NCI-H748 treated with DMSO at 0.1 percent for 48 hours (cell line): ENCODE measurements around the gene UHRF2.
"Not testable (repeated sequence)": the region's sequence is repeated elsewhere in the genome, so short reads cannot be mapped to it uniquely, and the experiment has no call there.

ENCODE experiments used
- DNase-seq: peaks from one replicate; lab custom pipeline; 2025; lab: John Stamatoyannopoulos, UW

UHRF2 gene, protein sequence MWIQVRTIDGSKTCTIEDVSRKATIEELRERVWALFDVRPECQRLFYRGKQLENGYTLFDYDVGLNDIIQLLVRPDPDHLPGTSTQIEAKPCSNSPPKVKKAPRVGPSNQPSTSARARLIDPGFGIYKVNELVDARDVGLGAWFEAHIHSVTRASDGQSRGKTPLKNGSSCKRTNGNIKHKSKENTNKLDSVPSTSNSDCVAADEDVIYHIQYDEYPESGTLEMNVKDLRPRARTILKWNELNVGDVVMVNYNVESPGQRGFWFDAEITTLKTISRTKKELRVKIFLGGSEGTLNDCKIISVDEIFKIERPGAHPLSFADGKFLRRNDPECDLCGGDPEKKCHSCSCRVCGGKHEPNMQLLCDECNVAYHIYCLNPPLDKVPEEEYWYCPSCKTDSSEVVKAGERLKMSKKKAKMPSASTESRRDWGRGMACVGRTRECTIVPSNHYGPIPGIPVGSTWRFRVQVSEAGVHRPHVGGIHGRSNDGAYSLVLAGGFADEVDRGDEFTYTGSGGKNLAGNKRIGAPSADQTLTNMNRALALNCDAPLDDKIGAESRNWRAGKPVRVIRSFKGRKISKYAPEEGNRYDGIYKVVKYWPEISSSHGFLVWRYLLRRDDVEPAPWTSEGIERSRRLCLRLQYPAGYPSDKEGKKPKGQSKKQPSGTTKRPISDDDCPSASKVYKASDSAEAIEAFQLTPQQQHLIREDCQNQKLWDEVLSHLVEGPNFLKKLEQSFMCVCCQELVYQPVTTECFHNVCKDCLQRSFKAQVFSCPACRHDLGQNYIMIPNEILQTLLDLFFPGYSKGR

DNA sequence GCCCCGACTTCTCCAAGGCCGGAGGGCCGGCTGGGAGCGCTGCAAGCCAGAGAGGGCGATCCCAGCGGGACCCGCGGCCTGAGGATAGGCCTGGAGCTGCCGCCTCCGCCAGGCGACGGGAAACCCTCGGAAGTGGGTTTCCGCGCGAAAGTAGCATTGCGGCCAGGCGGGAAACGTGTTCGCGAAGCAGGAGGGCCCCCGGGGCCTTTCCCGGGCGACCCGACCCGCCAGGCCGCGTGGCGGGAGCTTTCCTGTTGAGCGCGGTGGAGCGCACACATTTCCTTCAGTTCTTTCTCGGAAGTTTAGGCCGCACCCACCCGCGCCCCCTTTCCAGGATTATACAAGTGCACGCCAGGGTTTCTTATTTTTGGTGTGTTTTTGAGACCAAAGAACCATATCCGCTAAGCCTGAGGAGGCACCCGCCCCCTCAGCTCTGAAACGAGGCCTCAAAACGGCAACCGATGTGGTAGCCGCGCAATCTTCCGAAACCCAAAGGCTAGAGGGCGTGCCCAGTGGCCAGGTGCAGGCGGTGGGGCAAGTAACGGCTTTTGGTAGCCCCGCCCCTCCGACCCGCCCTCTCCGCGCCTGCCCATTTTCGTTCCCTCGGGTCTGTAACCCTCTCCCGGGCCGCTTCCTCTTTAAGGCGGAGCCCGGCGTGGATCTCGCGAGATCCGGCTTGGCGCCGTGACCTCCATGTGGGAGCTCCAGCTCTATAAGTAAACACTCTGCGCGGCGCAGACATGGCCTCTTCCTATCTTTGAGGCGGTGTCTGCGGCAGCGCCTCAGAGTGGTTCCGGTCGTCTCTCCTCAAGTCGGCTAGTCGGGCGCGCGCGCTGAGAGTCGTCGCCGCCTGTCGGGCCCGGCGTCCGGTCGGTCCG lies at the start of gene UHRF2:
Gene UHRF2, plus strand, starts transcription at position 713 of the 878 bp plus-strand sequence. CDS start 292 bp downstream, outside the sequence.
- DNase-seq, result peak; percentile 87

DNA sequence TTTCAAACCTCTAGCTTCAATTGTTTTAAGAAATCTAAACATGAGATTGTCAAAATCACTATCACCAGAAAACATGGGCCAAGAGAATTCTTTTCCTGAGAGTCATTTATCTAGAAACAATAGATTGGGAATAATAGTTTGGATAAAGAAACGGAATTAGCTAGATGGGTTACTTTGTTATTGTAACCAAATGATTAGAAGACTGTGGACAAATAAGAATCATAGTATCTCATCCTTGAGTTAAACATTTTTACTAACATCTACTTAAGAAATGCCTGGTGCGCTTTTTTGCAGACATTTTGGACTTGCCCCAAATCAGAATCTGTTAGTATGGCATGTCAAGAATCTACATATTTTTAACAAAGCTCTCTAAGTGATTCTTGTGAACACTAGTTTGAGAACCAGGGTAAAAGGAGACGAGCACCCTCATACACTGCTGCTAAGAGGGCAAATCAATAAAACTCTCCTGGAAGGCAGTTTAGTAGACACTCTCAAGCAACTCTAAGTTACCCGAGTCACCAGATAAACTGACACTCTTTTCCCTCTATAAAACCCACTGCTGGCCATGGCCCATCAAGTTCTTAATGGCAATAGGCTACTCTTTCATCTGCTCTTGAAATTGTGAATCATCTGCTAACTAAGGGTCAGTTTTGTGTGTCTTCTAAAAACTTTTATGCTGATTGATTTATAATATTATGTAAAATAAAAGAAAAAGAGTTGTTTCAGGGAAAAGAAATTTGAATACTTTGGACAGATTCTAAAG lies 45.7 kb upstream of the UHRF2 start:
- no peak for DNase-seq

DNA sequence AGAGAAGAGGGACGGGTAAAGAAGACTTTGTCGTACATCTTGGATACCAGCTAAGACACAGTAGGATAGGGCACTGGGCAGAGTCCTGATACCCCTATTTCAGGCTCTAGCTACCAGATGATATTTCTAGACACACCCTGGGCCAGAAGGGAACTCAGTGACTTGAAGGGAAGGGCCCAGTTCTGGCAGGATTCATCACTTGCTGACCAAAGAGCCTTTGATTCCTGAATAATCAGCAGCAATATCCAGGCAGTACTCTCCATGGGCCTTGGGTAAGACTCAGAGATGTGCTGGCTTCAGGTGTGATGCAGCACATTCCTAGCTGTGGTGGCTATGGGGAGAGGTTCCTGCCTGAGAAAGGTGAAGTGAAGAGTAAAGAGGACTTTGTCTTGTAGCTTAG lies 44.2 kb upstream of the UHRF2 start:
- DNase-seq, result no peak

DNA sequence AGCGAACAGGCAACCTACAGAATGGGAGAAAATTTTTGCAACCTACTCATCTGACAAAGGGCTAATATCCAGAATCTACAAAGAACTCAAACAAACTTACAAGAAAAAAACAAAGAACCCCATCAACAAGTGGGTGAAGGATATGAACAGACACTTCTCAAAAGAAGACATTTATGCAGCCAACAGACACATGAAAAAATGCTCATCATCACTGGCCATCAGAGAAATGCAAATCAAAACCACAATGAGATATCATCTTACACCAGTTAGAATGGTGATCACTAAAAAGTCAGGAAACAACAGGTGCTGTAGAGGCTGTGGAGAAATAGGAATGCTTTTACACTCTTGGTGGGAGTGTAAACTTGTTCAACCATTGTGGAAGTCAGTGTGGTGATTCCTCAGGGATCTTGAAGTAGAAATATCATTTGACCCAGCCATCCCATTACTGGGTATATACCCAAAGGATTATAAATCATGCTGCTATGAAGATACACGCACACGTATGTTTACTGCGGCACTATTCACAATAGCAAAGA lies 31.5 kb upstream of the UHRF2 start:
- not testable (repeated sequence) for DNase-seq

DNA sequence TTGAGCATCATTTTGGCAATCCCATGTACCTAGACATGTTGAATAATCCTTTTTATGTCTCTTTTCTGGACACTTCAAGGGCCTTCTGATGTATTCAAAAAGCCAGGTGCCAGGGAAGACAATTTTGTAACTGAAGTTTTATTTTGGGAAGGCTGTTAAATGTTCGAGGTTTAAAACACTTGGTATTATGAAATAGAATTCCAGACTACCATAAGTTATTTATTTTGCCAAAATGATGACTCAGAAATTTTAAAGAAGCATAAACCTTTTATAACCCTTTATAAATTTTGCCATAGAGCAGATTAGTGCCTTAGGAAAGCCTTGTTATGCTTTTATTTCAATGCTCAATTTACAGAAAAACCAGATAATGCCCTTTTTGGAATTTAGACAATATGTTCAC lies 30.3 kb upstream of the UHRF2 start:
- DNase-seq, result no peak

DNA sequence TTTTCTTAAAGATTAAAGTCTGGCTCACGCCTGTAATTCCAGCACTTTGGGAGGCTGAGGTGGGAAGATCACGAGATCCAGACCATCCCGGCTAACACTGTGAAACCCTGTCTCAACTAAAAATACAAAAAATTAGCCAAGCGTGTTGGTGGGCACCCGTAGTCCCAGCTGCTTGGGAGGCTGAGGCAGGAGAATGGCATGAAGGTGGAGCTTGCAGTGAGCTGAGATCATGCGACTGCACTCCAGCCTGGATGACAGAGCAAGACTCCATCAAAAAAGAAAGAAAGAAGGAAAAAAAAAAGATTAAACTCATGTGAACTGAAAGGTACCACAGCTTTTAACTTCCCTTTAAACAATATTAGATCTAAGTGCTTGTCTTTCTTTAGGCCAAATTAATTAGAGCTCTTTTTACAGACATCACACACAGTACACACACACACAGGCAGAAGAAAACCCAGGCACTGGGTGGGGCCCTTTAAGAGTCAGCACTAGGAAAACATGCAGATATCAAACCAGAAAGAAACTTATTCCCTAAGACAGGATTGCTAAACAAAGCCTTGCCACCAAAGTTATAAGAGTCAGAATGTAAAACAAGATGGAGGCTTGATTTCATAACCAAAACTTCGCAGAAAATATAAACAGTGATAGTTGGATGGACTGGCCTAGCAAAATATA lies 29.3 kb upstream of the UHRF2 start:
- no peak for DNase-seq

DNA sequence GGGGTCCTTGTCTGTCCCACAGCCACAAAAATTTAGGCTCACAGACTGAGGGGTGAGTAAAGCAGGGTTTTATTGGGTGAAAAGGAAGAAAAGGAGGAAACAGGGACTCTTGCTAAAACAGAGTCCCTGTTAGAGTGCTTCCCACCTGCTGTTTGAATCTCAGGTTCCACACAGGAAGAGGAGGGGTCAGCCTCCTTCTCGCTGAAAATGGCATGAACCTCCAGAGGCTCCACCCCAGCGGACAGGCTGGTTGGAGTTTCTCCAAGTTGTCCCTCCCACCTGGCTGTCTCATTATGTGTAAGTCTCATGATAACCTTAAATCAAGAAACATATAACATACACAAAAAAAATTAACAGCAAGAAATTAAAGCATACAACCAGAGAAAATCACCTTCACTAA lies 28.3 kb upstream of the UHRF2 start:
- DNase-seq, result no peak

DNA sequence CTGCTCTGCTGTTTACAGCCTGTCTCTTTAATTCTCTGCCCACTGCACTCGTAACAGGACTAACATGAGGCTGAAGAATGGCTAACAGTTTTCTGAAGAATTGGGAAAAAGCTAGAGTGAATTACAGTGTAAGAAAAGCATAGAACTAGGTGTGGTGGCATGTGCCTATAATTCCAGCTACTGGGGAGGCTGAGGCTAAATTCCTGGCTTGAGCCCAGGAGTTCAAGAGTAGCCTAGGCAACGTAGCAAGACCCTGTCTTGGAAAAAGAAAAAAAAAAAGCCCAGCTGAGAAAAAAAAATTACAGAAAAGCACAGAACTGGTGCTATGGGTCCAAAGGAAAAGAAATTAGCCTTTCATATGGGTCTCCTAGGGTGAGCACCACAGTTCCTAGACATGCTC lies 13.9 kb upstream of the UHRF2 start:
- DNase-seq, result no peak

DNA sequence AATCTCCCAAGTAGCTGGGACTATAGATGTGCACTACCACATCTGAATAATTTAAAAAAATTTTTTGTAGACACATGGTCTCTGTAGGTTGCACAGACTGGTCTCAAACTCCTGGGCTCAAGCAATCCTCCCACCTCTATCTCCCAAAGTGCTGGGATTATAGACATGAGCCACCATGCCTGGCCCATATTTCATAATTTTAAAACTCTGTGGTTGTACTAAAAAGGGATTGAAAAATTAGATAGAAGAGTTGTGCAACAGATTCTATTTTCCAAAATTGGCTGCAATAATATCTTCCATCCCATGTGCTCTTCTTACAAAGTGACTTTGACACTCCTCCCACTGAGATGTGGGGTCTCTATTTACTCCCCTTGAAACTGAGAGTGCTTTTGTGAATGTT lies 7.6 kb upstream of the UHRF2 start:
- DNase-seq, result no peak

DNA sequence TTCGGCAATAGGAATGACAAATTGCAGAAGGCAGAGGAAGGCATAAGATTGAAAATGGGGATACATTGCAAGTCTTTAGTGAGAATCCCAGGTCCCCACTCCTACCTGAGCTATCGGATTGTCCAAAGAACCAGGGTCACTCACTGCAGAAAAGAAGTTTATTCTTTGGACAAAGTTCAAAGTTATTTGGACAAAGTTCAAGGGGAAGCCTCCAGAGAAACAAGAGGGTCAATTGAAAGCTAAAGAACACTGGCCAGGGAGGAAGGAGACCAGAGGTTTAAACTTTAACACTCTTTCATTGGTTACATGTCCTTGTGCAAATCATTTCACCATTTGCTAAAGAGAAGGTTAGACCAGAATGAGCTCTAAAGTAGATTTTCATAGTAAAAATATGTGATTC lies 5.2 kb upstream of the UHRF2 start:
- no peak for DNase-seq

DNA sequence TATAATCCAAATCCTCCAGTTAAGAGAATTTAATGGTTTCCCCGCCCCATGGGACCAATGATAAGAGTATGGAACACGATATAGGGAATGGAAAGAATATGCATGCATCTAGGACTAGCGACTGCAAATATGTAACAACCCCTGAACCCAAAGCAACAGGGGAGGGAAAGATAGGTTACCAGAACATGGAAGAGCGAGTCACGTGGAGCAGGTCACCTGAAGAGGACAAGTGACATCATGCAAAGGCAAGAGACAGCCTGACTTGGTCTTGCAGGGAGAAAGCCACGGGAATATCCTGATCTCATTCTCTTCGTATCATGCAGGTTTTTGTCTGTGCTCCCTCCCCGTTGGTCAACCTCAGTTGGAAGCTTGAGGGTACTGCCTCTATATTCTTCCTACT lies 4.7 kb upstream of the UHRF2 start:
- DNase-seq, result no peak

DNA sequence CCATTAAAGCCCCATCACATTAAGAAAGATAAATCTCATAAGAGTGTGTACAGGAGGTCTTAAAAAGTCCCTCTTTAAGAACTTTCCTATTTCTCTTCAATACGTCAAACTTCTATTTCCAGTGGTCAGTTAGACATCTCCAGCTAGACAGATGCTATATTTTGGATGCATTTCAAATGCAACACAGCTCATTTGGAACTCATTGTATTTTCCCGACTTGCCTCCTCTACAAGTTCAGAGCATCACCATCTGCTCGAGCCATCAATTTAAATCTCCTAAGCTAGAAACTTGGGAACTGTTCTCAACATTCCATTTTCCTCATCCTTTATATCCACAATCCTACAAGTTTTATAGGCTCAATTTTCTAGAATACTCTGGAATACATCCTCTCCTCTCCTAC lies 3.2 kb upstream of the UHRF2 start:
- DNase-seq, result no peak

DNA sequence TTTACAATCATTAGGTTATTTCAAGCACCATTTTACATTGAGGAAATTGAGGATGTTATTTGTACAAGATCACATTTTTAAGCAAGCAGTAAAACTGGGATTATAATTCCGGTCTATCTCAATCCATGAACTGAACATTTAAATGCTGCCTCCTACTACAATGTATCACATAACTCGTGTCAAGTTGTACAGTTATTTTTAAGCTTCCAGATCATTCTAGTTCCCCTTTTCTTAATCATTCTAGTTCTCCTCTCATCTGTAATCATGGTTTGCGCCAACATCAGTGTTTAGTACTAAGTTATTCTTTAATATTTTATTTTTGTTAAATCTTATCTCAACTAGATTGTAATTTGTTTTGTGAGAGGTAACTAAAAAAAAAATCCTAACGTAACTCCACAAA lies 2.4 kb upstream of the UHRF2 start:
- no peak for DNase-seq

DNA sequence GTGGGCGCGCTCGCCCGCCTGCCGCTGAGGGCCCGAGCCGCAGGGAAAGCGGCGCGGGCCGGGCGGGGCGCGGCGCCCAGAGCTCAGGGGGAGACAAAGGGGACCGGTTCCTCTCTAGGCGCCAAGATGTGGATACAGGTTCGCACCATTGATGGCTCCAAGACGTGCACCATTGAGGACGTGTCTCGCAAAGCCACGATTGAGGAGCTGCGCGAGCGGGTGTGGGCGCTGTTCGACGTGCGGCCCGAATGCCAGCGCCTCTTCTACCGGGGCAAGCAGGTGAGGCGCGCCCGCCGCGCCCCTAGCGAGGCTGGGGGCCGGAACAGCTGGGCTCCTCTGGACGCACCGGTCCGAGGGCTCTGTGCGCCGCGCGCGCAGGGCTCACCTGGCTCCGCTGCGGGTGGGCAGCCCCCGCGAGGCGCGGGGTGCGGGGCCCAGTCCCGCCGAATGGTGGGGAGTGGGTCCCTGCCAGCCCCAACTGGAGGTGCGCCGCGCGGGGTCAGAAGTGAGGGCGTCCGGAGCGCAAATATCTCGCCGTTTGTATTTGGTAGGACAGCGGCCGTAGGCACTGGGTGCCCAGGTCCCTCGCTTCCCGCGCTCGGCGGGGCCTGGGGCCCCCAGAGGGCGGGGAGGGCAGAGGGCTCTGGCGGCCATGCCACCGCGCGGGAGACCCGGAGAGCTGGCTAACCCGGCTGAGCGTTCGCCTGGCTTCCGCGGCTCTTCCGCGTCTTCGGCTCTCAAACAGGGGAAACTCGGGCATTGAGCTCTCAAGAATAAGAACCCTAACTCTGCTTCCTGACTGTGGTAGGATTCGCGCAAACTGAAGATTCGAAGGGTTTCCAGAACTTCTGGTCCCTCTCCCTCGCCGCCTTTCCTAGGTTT lies 607 bp downstream of the UHRF2 start:
- peak; percentile 59 for DNase-seq

DNA sequence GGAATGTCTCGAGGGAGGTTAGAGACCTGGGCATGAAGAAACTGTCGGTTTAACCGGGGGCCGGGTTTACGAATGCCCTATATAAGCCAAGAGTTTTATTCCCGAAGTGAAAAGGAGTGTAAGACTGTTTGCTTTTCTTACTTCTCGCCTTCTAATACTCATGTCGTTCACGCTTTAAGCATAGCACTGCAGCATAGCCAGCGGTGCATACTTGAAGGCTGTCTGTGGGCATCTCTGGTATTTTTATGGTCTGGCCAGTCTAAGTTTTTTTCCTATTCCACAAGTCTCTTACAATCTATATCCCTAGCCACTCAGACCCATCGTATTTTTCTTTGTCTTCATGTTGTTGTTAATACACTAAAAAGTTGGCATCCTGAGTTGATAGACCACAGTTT lies 1.2 kb downstream of the UHRF2 start:
- DNase-seq, result no peak

DNA sequence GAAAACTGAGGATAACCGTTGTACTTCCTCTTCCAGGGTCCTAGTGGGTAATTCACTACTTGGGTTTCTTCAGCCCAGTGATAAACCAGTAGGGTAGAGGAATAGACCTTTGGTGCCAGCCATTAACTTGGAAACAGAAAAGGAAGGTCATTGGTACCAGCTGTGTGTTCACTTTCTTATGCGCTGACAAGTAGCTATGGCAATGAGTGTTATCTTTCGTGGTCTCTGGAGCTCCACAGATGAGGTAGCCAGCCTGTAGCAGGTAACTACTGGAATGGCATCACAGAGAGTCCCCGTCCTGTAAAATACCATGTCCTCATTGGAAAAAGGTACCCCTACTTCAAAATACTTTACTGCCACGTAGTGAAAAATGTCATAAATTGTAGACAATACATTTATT lies 2.3 kb downstream of the UHRF2 start:
- no peak for DNase-seq

DNA sequence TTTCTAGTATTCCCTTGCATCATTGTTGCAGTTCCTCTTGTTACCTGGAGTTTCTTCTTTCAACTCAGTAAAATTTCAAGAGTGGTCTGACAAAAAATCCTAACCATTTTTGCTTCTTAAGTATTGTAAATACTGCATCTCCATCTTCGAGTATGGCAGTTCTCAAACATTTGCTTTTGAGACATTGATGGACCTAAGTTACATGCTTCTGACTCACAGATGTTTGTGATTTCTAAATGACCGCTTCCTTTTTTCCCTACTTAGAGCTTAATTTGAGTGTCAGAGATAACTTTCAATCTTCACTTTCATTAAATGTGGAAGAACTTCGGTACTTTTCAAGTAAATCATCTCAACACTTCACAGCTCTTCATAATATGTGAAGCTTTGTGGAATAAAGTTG lies 4.2 kb downstream of the UHRF2 start:
- no peak for DNase-seq

DNA sequence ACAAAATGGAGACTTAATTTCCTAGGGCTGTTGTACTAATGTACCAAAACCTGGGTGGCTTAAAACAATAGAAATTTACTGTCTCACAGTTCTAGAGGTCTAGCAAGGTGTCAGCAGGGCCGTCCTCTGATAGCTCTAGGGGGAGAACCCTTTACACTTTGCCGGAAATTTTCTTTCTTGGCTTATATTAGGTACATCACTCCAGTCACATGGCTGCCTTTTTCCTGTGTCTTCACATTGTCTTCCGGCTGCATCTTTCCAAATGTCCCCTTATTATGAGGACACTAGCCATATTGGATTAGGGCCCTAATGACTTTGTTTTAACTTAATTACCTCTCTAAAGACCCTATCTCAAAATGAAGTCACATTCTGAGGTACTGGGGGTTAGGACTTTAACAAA lies 5.8 kb downstream of the UHRF2 start:
- no peak for DNase-seq

DNA sequence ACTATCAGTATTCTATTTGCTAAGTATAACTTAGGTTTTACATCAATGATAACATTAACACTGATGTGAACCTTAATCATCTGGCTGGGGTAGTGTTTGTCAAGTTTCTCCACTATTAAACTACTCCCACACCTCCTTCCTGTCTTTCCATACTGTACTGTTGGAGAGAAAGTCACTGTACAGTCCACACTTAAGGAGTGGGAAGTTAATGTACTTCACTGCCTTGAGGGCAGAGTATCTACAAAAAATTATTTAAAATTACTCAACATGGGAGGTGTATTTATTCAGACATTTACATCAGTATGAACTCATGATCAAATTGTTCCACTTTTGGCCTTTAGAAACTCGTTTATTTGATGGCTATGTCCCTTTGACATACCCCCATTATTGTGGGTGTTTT lies 11.9 kb downstream of the UHRF2 start:
- DNase-seq, result no peak

DNA sequence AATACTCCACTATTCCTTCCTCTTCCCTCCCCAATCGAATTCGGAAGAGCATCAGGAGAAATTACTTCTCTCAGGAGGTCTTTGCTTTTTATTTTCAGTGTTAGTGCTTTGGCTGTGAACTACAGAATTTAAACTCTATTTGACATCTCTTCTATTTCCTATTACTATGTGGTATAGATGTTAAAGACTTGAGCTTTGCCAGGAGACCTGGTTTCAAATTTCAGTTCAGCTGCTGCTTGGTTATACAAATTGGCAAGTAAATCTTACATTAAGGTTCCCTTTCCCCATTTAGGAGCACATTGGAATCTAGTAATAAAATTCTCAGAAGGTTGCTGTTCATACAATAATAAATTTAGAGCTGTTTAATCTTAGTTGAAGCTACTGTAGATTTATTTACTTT lies 13.1 kb downstream of the UHRF2 start:
- DNase-seq, result no peak
